HT-29 (cell line): Measurements from ENCODE around the gene CLTB. TPM values are rescaled to one million over a fixed set of nuclear protein-coding genes. Genes with fewer than 3 reads are reported as not detected.
A peak's percentile ranks its signal among the peaks of the same experiment; 100 is the strongest.
"Not testable (repeated sequence)": the region's sequence is repeated elsewhere in the genome, so short reads cannot be mapped to it uniquely, and the experiment has no call there.

Experiments used
- DNase-seq: peaks from one replicate; pipeline ENCODE4 v3.0.0-alpha.2; 2015; ENCODE audit warnings: low spot score
- total RNA-seq: library from RNA; depleted of rRNA; stranded (reverse); fragments of >200 nt; shearing (Covaris generic); gene quantifications from 2 replicates; pipeline ENCODE4 v1.2.3, GENCODE V29; 2014

The CLTB gene
- total RNA-seq, 1 experiment from 2014 or later = 87.3 TPM

GRCh38 chr5:176427971-176428370 lies 11.6 kb upstream of the CLTB start:
- no peak for DNase-seq

- no peak for DNase-seq
Measured at GRCh38 chr5:176426876-176427275, 10.5 kb upstream of the CLTB start.

GRCh38 chr5:176425791-176426190 lies 9.5 kb upstream of the CLTB start:
- DNase-seq = no peak

- DNase-seq = peak; percentile 4
Measured at GRCh38 chr5:176425138-176425537, 8.8 kb upstream of the CLTB start.

- DNase-seq = no peak
Measured at GRCh38 chr5:176424181-176424580, 7.8 kb upstream of the CLTB start.

GRCh38 chr5:176420972-176421544 lies 4.7 kb upstream of the CLTB start:
- no peak for DNase-seq

GRCh38 chr5:176420086-176420485 lies 3.7 kb upstream of the CLTB start:
- no peak for DNase-seq

GRCh38 chr5:176418251-176418650 lies 1.9 kb upstream of the CLTB start:
- DNase-seq = no peak

- no peak for DNase-seq
Measured at GRCh38 chr5:176416965-176417364, 626 bp upstream of the CLTB start.

GRCh38 chr5:176415240-176415951 lies 943 bp downstream of the CLTB start:
- DNase-seq = no peak

- no peak for DNase-seq
Measured at GRCh38 chr5:176414704-176415103, 1.6 kb downstream of the CLTB start.

GRCh38 chr5:176413709-176414191 lies 2.6 kb downstream of the CLTB start:
- no peak for DNase-seq

- DNase-seq = no peak
Measured at GRCh38 chr5:176413255-176413565, 3.1 kb downstream of the CLTB start.

GRCh38 chr5:176412517-176413254 lies 3.7 kb downstream of the CLTB start:
- DNase-seq = no peak

- peak; percentile 51 for DNase-seq
Measured at GRCh38 chr5:176410486-176411180, 5.7 kb downstream of the CLTB start.

- no peak for DNase-seq
Measured at GRCh38 chr5:176409765-176410164, 6.6 kb downstream of the CLTB start.

GRCh38 chr5:176408590-176408989 lies 7.7 kb downstream of the CLTB start:
- DNase-seq = no peak

- DNase-seq = not testable (repeated sequence)
Measured at GRCh38 chr5:176408252-176408573, 8.1 kb downstream of the CLTB start.

GRCh38 chr5:176407456-176408251 lies 8.7 kb downstream of the CLTB start:
- DNase-seq = no peak

GRCh38 chr5:176406436-176407052 lies 9.8 kb downstream of the CLTB start:
- DNase-seq = no peak
